GM19468 (cell line): ENCODE data around the gene MLX.

Source experiments
- ATAC-seq: cut with Tn5 transposase; IDR thresholded peaks from one replicate; pipeline ENCODE4 v1.9.1; 2021; ENCODE audit warnings: mild to moderate bottlenecking, moderate library complexity, moderate number of reproducible peaks; ENCODE audit not compliant: unreplicated experiment; ENCODE audit errors: extremely low read depth

The MLX gene, protein sequence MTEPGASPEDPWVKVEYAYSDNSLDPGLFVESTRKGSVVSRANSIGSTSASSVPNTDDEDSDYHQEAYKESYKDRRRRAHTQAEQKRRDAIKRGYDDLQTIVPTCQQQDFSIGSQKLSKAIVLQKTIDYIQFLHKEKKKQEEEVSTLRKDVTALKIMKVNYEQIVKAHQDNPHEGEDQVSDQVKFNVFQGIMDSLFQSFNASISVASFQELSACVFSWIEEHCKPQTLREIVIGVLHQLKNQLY

DNA sequence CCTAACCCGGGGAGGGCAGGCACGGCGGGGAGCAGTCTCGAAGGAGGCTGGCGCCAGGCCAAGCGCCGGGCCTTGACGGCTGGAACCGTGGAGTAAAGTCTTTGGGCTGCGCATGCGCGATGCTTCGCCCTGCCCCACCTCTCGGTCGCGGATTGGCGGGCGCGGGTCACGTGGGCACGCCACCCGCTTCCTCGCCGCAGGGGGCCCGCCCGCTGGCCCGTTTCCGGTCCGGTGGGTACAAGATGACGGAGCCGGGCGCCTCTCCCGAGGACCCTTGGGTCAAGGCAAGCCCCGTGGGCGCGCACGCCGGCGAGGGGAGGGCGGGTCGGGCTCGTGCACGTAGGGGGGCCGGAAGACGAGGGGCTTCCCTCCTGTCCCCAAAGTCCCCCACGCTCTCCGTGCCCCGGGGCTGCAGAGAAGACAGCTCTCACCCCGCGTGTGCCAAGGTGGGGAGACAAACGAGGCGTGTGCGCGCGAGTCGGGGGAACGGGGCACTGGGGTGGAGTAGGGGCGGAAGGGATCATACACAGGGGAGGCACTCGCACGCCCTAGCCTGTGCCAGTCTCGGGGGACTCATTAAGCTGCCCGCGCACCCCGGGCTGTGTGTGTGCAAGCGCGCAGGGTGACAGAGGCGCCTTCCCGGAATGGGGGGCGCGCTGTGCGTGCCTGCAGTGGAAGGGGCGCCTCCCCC, at the start of gene MLX:
TSS of gene MLX (plus strand) at position 218 of the 691 bp plus-strand sequence. CDS start at position 243, 25 bp downstream.
- peak; percentile 19 for ATAC-seq

DNA sequence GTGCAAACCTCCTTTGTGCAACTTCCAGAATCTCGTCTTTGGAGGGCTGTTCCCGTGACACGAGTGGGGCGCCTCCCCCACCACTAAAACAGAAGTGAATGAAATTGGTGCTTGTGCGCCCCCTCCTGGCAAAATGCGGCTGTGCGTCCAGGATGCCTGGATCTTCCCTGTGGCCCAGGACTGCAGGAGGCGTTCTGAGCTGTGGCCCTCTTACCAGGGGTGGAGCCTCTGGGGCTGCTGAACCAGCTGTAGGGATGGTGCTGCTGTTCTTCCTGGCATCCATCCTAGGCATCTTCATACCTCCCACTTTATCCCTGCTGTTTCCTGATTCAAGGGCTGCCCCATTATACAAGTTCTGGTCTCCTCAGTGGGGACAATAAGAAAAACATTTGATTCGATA, 49.4 kb upstream of the MLX start:
- ATAC-seq, result no peak

DNA sequence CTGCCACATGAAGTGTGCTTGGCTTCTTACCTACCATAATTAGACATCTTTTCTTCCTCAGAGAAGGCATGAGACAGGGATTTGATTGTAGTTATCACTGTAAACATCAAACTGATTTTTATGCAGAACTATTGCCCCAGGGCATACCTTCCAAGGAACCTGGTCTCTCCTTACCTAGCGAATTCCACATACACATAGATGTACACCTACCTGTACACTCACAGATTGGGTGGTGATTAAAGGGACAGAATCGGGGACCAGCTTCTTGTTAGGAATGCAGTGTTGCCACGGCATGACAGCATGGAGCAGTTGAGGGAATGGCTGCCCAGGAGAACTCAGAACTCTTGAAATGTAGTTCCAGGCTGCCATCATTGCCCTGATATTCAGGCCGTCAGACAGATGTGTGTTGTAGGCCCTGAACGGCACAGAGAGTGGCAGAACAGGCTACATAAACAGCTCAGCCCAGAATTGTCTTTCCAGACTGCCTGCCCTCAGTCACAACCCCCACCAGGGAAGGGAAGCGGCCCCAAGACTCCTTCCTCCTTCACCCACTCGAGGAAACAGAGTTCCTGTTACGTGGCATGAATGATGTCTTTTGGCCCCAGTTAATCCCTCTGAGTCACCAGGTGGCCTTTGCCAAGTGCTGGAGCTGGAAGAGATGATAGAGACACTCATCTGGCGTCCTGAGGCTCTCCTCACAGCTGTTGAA, 48.7 kb upstream of the MLX start:
- no peak for ATAC-seq

DNA sequence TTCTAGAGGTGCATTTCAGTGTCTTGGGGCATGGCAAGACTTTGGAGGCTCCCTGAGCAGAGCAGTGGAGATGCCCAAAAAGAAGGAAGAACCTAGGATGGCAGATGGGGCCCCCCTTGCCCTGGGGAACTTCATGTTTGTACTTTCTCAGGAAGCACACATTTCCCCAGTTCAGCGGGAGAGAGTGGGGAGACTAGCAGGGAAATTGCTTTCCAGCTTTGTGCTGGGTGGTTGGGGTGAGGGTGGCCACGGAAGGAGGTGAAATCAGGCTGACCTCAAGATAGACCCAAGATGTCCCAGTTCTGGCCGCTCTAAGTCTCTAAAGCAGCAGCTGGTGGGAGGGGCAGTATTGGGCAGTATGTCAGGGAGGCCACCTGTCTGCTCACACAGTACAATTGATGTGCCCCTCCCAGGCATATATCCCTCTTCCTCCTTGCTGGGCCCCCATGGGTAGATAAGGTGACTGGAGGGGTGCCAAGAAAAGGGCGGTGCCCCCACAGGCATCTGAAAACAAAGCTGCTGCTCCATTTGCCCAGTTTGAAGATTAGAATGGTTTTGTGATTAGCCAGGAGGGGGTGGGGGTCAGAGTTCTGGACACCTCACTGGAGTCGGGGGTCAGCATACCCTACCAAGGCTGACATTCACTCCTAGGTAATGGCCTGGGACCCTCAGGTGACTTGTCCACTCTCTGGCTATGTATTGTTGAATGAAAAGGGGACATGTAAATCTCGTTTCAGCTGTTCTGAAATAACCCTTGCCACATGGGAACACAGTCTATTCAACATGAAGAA, 48.0 kb upstream of the MLX start:
- no peak for ATAC-seq

DNA sequence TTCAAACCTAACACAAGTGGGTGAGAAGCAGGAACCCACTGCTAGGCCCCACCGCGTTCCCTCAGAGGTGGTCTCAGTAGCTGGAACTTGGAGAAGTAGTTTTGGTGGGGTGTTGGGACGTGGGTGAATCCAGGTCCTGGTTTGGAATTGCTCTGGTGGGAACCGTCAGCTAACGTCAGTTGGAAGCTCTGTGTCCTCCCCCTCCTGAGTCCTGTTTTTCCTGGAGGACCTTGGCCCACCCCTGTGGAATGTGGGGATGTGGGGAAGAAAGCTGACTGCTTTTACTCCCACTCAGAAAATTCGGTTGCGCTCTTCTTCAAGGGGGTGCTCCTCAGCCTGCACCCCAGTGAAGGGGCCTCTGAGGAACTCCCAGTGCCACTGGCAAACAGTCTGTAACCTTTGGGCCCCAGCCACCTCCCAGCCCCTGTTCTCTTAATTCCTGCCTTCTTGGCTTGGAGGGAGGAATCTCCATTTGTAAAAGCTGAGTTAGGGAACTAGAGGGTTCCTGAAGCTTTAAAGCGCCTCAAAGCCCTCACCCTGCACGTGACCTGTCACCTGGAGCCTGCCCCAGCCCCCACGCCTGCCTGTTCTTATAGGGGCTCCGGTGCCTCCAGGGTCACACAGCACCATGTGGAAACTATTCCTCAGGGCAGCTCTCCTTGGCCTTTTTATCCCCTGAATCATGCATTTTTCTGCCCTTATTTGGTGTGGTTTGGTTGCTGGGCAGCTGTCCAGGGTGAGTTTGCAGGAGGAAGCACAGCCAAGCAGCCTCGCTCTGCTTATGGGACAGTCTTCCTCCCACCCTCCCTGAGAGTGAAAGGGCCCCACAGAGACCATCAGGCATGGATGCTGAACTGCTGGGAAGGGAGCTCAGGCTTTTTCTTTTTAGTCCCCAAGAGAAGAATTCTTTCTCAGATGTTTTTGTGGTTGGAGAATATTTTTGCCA, 47.1 kb upstream of the MLX start:
- ATAC-seq, result no peak

DNA sequence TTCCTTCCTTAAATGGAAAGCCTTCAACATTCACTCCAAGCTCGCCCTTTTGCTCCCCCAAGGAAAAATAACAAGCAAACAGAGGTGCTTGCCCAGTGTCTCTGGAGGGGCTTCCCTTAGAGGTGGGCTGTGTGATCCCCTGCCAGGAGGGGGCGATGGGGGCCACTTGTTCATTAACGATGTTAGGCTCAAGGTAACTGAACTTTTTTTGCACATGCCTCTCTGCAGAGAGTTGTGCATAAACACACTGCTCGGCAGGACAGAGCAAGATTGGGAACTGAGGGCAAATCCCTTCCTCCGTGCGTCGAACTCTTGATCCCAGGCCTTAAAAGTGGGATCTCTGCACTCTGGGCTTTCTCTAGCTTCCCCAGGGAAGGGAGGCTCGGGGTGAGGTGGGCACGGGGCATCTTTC, 46.4 kb upstream of the MLX start:
- no peak for ATAC-seq

DNA sequence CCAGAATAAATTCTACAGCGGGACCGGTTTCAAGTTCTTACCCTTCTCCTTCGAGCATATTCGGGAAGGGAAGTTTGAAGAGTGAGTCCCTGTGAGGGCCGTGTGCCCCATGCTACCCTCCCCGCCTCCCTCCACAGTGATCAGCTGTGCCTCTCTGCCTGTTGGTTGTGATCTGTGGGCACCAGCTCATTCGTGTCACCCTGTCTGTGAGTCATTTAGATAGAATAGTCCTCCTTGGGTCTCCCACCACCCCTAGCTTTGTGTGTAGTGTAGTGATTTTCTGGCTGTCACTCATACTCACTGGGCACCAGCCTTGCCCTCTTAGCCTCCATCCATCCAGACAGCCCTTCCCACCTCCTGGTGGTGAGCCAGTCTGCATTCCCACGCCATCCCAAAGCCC, 45.9 kb upstream of the MLX start:
- ATAC-seq, result no peak

DNA sequence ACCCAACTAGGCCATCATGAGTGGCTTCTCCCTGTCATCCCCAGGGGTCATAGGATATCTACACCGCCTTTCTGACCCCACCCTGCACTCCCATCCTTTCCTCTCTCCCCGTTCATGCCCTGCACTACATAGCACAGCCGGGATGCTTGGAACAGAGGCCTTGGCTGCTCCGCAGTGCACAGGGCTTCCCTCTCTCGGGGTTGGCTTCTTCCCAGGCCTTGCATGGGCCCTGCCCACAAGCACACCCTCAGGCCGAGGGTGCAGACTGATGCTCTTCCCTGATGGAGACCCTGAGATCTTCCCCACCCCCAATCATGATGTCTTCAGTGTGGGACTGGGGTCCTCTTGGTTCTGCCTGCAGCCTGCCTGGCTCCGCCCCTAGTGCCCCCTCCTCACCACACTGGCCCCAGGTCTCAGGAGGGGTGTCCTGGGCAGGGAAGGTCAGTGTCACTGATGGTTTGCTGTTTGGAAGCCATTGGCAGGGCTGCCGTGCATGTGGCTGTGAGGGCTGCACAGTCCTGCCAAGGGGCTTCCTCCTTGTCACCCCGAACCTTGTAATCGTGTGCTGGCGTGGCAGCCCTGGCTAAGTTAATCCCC, 45.1 kb upstream of the MLX start:
- ATAC-seq, result no peak

DNA sequence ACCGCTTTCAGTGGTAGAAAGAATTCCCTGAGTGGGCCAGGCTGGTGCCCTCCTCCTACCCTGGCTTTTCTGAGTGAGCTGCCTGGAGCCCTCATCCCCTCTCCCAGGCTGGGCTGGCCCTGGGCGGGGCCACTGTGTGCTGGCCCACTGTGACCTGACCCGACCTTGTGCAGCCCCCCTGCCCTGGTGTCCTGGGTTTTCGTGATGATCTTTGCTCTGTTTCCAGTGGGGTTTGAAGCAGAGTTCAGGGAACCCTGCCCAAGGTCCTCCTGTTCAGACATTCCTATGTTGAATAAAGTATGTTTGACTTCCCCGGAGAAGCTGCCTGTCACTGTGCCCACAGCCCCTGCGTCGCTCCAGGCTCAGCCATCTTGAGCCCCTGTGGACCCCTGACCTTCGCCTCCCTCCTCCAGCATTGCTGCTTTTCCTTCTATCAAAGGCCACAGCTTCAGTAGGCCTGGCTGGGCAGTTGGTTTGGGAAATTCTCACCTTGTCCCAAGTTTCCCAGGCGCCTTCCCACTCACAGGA, 44.6 kb upstream of the MLX start:
- ATAC-seq, result no peak

DNA sequence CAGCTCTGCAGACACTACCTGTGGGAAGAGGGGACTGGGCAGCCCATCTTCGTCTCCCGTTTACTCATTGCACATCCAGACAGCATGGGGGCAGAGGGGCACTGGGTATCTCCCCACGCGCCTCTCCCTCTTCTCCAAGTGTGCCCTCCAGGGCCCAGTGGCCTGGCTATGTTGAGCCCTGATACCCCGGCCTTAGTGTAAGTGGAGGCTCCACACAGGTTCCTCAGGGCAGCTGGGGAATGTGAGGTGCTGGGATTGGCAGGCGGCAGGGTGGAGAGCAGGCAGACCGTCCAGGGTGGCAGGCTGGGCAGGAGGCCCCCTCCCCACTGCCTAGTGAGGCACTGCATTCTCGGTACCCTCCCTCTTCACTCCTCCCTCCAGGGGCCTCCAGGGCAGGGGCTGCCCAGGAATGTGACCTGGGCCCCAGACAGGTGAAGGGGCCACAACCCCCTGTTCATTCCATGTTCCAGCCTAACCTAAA, 44.1 kb upstream of the MLX start:
- ATAC-seq, result no peak

DNA sequence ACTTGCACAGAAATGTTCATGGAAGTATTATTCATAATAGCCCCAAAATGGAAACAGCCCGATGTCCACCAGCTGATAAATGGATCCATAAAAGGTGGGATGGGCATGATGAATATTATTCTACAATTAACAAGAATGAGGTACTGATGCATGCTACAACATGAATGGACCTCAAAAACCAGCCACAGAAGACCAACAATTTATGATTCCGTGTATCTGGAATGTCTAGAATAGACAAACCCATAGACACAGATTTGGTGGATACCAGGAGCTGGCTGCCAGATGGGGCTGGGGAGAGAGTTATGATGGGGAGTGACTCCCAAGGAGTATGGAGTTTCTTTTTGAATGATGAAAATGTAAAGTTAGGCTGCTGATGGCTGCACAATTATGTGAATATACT, 41.7 kb upstream of the MLX start:
- no peak for ATAC-seq

DNA sequence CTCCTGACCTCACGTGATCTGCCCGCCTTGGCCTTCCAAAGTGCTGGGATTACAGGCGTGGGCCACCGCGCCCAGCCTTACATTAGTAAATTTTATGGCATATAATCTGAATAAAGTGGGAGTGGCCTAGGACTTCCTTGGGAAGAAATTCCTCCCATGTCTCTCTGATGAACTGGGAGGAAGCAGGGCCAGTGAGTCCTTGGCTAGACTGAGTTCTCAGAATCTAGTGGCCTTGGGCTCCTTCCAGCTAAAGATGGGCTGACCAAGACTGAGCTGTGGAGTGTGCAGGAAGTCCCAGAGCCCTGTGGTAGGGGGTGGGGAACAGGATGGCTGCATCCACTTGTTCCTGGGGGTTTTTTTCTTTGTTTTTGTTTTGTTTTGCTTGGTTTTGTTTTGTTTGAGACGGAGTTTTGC, 40.9 kb upstream of the MLX start:
- ATAC-seq, result no peak

DNA sequence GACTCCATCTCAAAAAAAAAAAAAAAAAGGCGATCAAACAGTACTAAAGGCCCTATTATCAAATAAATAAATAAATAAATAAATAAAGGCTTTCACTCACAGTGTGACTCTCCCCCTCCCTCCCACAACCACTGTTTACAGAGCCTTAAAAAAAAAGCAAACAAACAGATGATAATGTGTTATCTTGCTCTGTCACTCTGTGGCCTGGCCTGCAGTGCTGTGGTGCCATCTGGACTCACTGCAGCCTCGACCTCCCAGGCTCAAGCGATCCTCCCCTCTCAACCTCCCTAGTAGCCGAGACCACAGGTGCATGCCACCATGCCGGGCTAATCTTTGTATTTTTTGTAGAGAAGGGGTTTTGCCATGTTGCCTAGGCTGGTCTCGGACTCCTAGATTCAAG, 39.0 kb upstream of the MLX start:
- ATAC-seq, result no peak

DNA sequence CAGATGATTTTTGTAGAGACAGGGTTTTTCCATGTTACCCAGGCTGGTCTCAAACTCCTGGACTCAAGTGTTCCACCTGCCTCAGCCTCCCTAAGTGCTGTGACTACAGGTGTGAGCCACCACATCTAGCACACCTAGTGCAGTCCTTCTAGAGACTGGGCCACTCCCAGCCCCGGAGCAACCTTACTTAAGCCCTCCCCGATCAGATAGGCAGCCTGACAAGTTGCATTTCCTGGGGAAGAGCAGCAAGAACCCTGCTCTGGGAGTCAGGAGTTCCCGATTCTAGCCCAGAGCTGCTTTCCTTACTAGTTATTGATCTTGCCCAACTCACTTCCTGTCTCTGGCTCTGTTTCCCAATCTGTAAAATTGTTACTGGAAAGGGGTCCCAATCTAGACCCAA, 37.8 kb upstream of the MLX start:
- no peak for ATAC-seq

DNA sequence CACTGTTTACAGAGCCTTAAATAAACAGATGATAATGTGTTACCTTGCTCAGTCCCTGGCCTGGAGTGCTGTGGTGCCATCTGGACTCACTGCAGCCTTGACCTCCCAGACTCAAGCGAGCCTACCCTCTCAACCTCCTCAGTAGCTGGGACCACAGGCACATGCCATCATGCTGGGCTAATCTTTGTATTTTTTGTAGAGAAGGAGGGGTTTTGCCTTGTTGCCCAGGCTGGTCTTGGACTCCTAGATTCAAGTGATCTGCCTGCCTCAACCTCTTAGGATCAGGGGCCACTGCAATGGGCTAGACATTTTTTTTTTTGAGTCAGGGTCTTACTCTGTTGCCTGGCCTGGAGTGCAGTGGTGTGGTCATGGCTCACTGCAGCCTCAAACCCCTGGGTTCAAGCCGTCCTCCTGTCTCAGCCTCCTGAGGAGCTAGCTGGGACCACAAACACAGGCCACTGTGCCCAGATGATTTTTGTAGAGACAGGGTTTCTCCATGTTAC, 35.9 kb upstream of the MLX start:
- no peak for ATAC-seq

DNA sequence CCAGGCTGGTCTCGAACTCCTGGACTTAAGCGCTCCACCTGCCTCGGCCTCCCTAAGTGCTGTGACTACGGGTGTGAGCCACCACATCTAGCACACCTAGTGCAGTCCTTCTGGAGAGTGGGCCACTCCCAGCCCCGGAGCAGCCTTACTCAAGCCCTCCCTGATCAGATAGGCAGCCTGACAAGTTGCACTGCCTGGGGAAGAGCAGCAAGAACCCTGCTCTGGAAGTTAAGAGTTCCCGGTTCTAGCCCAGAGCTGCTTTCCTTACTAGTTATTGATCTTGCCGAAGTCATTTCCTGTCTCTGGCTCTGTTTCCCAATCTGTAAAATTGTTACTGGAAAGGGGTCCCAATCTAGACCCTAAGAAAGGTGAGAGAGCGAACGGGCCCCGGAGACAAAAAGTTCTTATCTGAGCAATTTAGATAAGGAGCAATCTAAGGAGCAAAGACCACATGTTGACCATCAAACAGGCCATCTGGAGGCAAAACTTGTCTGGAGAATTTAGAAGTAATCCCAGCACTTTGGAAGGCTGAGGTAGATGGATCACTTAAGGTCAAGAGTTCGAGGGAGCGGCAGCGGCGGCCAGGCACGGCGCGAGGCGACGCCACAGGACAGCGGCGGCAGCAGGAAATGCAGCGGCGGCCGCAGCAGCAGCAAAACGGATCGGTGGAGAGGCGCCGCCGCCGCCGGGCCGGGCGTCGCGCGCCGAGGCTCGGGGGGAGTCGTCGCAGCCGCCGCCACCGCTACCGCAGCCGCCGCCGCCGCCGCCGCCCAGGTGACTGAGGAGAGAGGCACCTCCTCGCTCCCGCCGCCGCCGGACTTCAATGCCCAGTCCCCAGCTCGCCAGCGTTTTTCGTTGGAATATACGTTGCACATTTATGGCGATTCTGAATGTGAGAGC, 35.2 kb upstream of the MLX start:
- ATAC-seq, result peak; percentile 29

DNA sequence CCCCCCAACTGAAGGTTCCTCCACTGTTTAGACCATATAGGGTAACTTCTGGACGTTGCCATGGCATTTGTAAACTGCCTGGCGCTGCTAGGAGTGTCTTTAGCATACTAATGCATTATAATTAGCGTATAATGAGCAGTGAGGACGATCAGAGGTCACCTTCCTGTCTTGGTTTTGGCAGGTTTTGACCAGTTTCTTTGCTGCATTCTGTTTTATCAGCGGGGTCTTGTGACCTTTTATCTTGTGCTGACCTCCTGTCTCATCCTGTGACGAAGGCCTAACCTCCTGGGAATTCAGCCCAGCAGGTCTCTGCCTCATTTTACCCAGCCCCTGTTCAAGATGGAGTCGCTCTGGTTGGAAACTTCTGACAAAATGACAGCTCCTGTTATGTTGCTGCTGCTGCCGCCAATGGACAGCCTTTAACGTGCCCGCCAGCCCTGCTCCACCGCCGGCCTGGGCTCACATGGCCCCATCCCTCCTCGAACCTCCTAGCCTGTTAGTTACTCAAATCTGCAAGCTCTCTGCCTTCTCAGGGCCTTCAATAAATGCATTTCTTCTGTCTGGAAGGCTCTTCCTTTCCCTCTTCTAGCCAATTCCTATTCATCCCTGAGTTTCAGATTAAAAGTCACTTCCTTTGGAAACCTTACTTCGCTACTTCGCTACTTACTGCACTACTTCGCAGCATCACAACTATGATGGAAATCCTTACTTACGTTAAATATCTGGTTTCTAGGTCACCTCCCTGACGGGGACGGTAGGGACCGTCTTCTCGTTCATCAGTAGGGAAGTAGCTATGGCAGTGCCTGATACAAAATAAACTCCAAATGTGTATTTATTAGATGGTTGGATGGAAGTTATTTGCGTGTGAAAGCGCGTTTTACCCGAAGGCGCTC, 31.5 kb upstream of the MLX start:
- no peak for ATAC-seq
